Aorta (tissue), 5 donors: ENCODE results near the gene COX8C. TPM values are rescaled to one million over a fixed set of nuclear protein-coding genes. Genes with fewer than 3 reads are reported as not detected.

Experiments
- ATAC-seq: fragments of 200-7000 bp; cut with Tn5 transposase; one replicate; pipeline ENCODE4 v1.9.1; 2022; ENCODE audit warnings: moderate library complexity; ENCODE audit not compliant: low FRiP score
- DNase-seq, 2 donors: peaks; one replicate each; pipeline ENCODE4 v3.0.0-alpha.2; 2020
- H3K27ac ChIP-seq, 2 donors: one replicate each; pipeline ENCODE4 v1.5.1; 2013; ENCODE audit warnings: low read length in 2 of 2, mild to moderate bottlenecking in 2 of 2, moderate library complexity in 2 of 2, control low read depth in 1 of 2, inconsistent platforms in 1 of 2, low read depth in 1 of 2
- H3K27me3 ChIP-seq, 2 donors: one replicate each; pipeline ENCODE4 v1.6.1; 2013; ENCODE audit warnings: control low read depth in 1 of 2, low read length in 1 of 2, mild to moderate bottlenecking in 1 of 2, moderate library complexity in 1 of 2; ENCODE audit not compliant: insufficient read depth in 2 of 2, control insufficient read depth in 1 of 2
- H3K36me3 ChIP-seq, 2 donors: one replicate each; pipeline ENCODE4 v1.6.1; 2013; ENCODE audit warnings: control low read depth in 1 of 2, low read length in 1 of 2, mild to moderate bottlenecking in 1 of 2; ENCODE audit not compliant: insufficient read depth in 2 of 2, control insufficient read depth in 1 of 2
- H3K4me1 ChIP-seq, 2 donors: one replicate each; pipeline ENCODE4 v1.6.1; 2013; ENCODE audit warnings: low read length in 2 of 2, control low read depth in 1 of 2, mild to moderate bottlenecking in 1 of 2, moderate library complexity in 1 of 2; ENCODE audit not compliant: insufficient read depth in 2 of 2, control insufficient read depth in 1 of 2
- H3K4me3 ChIP-seq, 2 donors: one replicate each; pipeline ENCODE4 v1.5.1; 2013; ENCODE audit warnings: low read length in 2 of 2, control low read depth in 1 of 2, mild to moderate bottlenecking in 1 of 2
- H3K9me3 ChIP-seq: one replicate; pipeline ENCODE4 v1.6.1; 2013; ENCODE audit warnings: mild to moderate bottlenecking, low read length; ENCODE audit not compliant: control insufficient read depth
- WGBS, 2 donors: extraction: QIAGEN DNeasy Blood & Tissue Kit; methylation state at CpG; one replicate each; pipeline ENCODE4 v1.1.7; 2013; 5-methylcytosine and 5-hydroxymethylcytosine counted together
- intact Hi-C, 2 donors: fragments of 100-400 bp; cut with DNase I; formaldehyde crosslinking; loops; one replicate each; pipeline versions ENCODE4 v1.14.2 to v1.15.0; 2022
- polyA plus RNA-seq, 2 donors: library from polyadenylated mRNA; stranded (reverse); fragments of 200-250 nt; gene quantifications; one replicate each; pipeline ENCODE4 v1.2.3, GENCODE V29; 2013
- total RNA-seq, 2 donors: library from RNA; stranded (reverse); fragmentation: NEBNext Ultra II Directional; extraction: Animal tissue kit (Norgen Biotek cat#: 25700); gene quantifications; one replicate each; pipeline ENCODE4 v1.2.1, GENCODE V29; 2021
- donor health status: healthy with polysubstance abuse.
- donor health status: Bipolar disorder and iron deficiency.
- donor health status: DM: no; HTN: no; CAD: no.
- donor health status: DM: no; HTN: no; CAD: no.
- donor health status: DM: yes; HTN: yes; CAD: no.

Gene COX8C
- total and polyA plus RNA-seq, 4 donors = not detected

GRCh38 chr14:93330609-93331000, 16.4 kb upstream of the COX8C start:
- intact Hi-C loops = no loop called here
- H3K4me1 ChIP-seq = peaks cover 0 to 11% of the 10 kb centered on the region in 2 donors
- ATAC-seq (no peak), DNase-seq (no peak)
- no peaks in the 10 kb centered on the region for H3K36me3 ChIP-seq
- H3K27me3 ChIP-seq = no peaks in the 10 kb centered on the region
- WGBS, 2 donors = 95 to 98% methylated on average over 2 of the region's 2 CpGs
- H3K4me3 ChIP-seq = no peak overlapping the region
- no peaks in the 10 kb centered on the region for H3K9me3 ChIP-seq
- no peak overlapping the region for H3K27ac ChIP-seq

GRCh38 chr14:93331002-93331727, 15.8 kb upstream of the COX8C start:
- Histone ChIP-seq H3K27me3 (no peaks in the 10 kb centered on the region), H3K4me1 (peaks cover 0 to 11% of the 10 kb centered on the region in 2 donors), H3K36me3 (peaks cover 0 to 2% of the 10 kb centered on the region in 2 donors), H3K27ac (no peak overlapping the region), H3K4me3 (peak overlapping the region in 1 of 2 donors; percentile 87), H3K9me3 (no peaks in the 10 kb centered on the region)
- WGBS, 2 donors = 67 to 68% methylated on average over 17 of the region's 17 CpGs
- peak in 1 of 2 donors; percentile 52 for DNase-seq
- ATAC-seq = no peak
- intact Hi-C loops = no loop called here

GRCh38 chr14:93331728-93332396, 15.1 kb upstream of the COX8C start:
- no peaks in the 10 kb centered on the region for H3K9me3 ChIP-seq
- peaks cover 0 to 2% of the 10 kb centered on the region in 2 donors for H3K36me3 ChIP-seq
- peak overlapping the region; percentile 87 to 91 for H3K4me3 ChIP-seq
- 37% methylated on average over 21 of the region's 21 CpGs for WGBS, 2 donors
- no peaks in the 10 kb centered on the region for H3K27me3 ChIP-seq
- peak overlapping the region in 1 of 2 donors; percentile 93 for H3K27ac ChIP-seq
- DNase-seq (no peak), ATAC-seq (no peak)
- H3K4me1 ChIP-seq = peaks cover 0 to 11% of the 10 kb centered on the region in 2 donors
- intact Hi-C loops = loop anchor here in 1 of 2 donors (2.0 kb wide), 1 partner anchor 125 kb away; the partner anchor contains the start of genes GON7 and UBR7

GRCh38 chr14:93332397-93332852, 14.6 kb upstream of the COX8C start:
- intact Hi-C loops = loop anchor here in 1 of 2 donors (2.0 kb wide), 1 partner anchor 126 kb away; the partner anchor contains the start of genes GON7 and UBR7
- peak overlapping the region; percentile 87 to 91 for H3K4me3 ChIP-seq
- peak; percentile 86 for ATAC-seq
- H3K4me1 ChIP-seq = peaks cover 0 to 11% of the 10 kb centered on the region in 2 donors
- WGBS, 2 donors = 1% methylated on average over 31 to 61 of the region's 61 CpGs
- peak overlapping the region; percentile 84 to 93 for H3K27ac ChIP-seq
- no peaks in the 10 kb centered on the region for H3K9me3 ChIP-seq
- H3K27me3 ChIP-seq = no peaks in the 10 kb centered on the region
- peaks cover 0 to 2% of the 10 kb centered on the region in 2 donors for H3K36me3 ChIP-seq
- peak; percentile 72 to 88 for DNase-seq

- H3K36me3 ChIP-seq = peaks cover 0 to 2% of the 10 kb centered on the region in 2 donors
- H3K9me3 ChIP-seq = no peaks in the 10 kb centered on the region
- DNase-seq = peak; percentile 97 to 99
- WGBS, 2 donors = 0% methylated on average over 49 to 74 of the region's 74 CpGs
- no peaks in the 10 kb centered on the region for H3K27me3 ChIP-seq
- H3K4me1 ChIP-seq = peaks cover 0 to 11% of the 10 kb centered on the region in 2 donors
- H3K4me3 ChIP-seq = peak within 1 kb of the TSS; percentile 87 to 91
- ATAC-seq = peak; percentile 99
- peak within 1 kb of the TSS; percentile 84 to 93 for H3K27ac ChIP-seq
- intact Hi-C loops = loop anchor here in 1 of 2 donors (2.0 kb wide), 1 partner anchor 126 kb away; the partner anchor contains the start of genes GON7 and UBR7
Observed at GRCh38 chr14:93332853-93333630, 13.9 kb upstream of the COX8C start, which contains the start of gene BTBD7. BTBD7 (minus strand) TSS chr14:93333036; CDS start chr14:93296051, 36,985 bp downstream.

- Histone ChIP-seq H3K9me3 (no peaks in the 10 kb centered on the region), H3K27me3 (no peaks in the 10 kb centered on the region), H3K4me3 (peak overlapping the region; percentile 21 to 70), H3K36me3 (peaks cover 0 to 2% of the 10 kb centered on the region in 2 donors), H3K4me1 (peaks cover 0 to 11% of the 10 kb centered on the region in 2 donors), H3K27ac (peak overlapping the region in 1 of 2 donors; percentile 72)
- intact Hi-C loops = loop anchor here in 1 of 2 donors (2.0 kb wide), 1 partner anchor 127 kb away; the partner anchor contains the start of genes GON7 and UBR7
- 9 to 13% methylated on average over 7 of the region's 7 CpGs for WGBS, 2 donors
- ATAC-seq (no peak), DNase-seq (no peak)
Observed at GRCh38 chr14:93333631-93334103, 13.3 kb upstream of the COX8C start.

- Histone ChIP-seq H3K36me3 (peaks cover 0 to 2% of the 10 kb centered on the region in 2 donors), H3K4me3 (no peak overlapping the region), H3K4me1 (no peaks in the 10 kb centered on the region), H3K9me3 (no peaks in the 10 kb centered on the region), H3K27ac (no peak overlapping the region), H3K27me3 (no peaks in the 10 kb centered on the region)
- DNase-seq (no peak), ATAC-seq (no peak)
- intact Hi-C loops = no loop called here
- WGBS, 2 donors = 95 to 97% methylated on average over 4 of the region's 4 CpGs
Observed at GRCh38 chr14:93337143-93337753, 9.7 kb upstream of the COX8C start.
